ENCODE data around the gene TFCP2L1. TPM values are rescaled to one million over a fixed set of nuclear protein-coding genes. Genes with fewer than 3 reads are reported as not detected.
"Not testable (repeated sequence)": the region's sequence is repeated elsewhere in the genome, so short reads cannot be mapped to it uniquely, and the experiment has no call there.

The TFCP2L1 gene
- total RNA-seq, 1 donor from 2014 or later = 0.30 TPM

GRCh38 chr2:121273116-121273515 lies 11.9 kb downstream of the TFCP2L1 start:
- ATAC-seq (no peak), DNase-seq (ENCODE audit: low spot score) (no peak)

DNA sequence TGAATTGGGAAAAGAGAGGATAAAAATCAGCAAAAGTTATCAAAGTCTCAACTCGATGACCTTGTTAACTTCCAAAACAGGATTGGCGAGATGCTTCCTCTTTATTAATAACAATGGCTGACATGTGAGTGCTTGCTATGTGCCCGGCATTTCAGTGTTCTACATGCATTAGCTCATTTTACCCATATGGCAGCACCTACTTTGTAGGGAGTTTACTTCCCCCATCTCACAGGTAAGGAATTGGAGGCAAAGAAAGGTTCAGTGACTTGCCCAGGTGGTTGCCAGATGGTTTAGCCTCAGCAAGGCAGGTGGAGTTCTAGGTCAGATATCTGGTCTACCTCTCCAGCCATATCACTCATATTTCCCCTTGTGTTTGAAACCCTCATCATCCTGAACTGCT lies 12.4 kb downstream of the TFCP2L1 start:
- ATAC-seq (no peak), DNase-seq (ENCODE audit: low spot score) (no peak)

- not testable (repeated sequence) for DNase-seq (ENCODE audit: low spot score); ATAC-seq
Observed at GRCh38 chr2:121269436-121269835, 15.6 kb downstream of the TFCP2L1 start.

DNA sequence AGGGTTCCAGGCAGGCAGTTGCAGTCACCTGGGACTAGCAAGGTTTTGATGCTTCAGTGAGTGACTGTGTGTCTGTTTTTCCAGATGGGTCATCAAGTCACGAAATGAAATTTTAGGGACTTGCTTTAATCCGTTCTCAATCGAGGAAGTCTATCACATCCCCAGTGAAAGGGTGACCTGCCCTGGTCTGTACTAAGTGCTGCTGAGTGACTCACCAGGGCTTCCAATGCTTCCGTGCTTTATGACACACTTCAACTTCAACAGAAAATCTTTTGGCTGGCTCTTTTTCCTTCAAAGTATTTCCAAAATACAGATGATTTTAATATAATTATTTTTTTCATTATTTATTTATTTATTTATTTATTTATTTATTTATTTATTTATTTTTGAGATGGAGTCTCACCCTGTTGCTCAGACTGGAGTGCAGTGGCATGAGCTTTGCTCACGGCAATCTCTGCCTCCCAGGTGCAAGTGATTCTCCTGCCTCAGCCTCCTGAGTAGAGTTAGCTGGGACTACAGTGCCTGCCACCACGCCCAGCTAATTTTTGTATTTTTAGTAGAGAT lies 18.4 kb downstream of the TFCP2L1 start:
- ATAC-seq (no peak), DNase-seq (ENCODE audit: low spot score) (no peak)

- DNase-seq (ENCODE audit: low spot score) = no peak
- ATAC-seq = no peak
Observed at GRCh38 chr2:121263996-121264715, 20.8 kb downstream of the TFCP2L1 start.

DNA sequence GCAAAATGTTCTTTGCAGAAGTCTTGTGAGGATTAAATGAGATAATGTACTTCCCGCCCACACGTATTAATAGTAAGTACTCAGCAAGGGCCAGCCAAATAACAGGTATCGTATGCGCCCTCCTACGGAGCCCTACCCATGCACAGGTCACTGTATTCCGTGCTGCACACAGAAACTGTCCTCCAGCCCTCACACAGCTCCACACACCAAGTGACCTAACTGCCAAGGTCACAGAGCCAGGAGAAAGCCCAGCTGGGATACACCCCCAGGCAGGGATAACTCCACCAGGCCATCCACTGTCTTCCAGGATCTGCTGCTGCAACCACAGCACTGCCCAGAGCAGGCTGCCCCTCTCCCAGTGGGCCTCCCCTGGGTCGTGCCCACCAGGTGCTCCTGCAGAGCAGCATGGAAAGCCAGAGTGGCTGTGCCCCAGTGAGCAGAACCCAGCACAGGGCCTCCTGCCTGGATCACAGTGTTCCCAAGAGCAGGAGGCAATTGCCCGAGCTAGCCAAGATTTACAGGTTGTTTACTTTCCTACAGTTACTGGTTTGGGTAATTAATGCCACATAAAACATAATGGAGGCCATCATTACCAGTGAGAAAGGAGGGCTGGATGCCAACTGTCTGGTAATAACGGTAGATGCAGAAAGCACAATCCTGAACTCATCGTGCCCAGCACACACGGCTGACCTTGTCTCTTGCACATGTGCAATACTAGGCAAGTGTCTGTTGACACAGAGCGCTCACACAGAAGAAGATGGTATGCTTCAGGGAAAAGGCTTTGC lies 24.4 kb downstream of the TFCP2L1 start:
- DNase-seq (ENCODE audit: low spot score) (no peak), ATAC-seq (no peak)

DNA sequence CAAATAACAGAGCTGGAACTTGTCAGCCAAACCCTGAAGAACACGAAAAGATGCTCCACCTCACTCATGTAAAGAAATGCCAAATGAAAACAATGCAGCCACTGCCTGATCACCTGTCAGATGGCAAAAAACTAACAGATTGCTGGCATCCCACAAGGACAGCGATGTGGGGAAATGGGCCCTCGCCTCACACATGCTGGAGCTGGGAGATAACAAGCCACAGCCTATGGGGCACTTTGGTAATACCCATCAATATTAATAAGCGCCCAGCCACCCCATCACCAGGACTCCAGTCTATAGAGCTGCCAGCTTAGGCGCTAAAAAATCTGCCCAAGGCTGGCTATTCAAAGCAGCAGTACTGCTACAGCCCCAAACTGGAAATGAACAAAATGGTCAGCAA lies 27.0 kb downstream of the TFCP2L1 start:
- DNase-seq (ENCODE audit: low spot score) = no peak
- ATAC-seq = no peak

GRCh38 chr2:121257480-121257840 lies 27.5 kb downstream of the TFCP2L1 start:
- no peak for DNase-seq (ENCODE audit: low spot score)
- ATAC-seq = no peak

- ATAC-seq = no peak
- no peak for DNase-seq (ENCODE audit: low spot score)
Observed at GRCh38 chr2:121256720-121257479, 28.1 kb downstream of the TFCP2L1 start.

- DNase-seq (ENCODE audit: low spot score) = no peak
Observed at GRCh38 chr2:121255358-121255757, 29.6 kb downstream of the TFCP2L1 start.

GRCh38 chr2:121254748-121255147 lies 30.3 kb downstream of the TFCP2L1 start:
- DNase-seq (ENCODE audit: low spot score) (no peak), ATAC-seq (no peak)

More at GRCh38 chr2:121255358-121255757, 29.6 kb downstream of the TFCP2L1 start:
- no peak for ATAC-seq

DNA sequence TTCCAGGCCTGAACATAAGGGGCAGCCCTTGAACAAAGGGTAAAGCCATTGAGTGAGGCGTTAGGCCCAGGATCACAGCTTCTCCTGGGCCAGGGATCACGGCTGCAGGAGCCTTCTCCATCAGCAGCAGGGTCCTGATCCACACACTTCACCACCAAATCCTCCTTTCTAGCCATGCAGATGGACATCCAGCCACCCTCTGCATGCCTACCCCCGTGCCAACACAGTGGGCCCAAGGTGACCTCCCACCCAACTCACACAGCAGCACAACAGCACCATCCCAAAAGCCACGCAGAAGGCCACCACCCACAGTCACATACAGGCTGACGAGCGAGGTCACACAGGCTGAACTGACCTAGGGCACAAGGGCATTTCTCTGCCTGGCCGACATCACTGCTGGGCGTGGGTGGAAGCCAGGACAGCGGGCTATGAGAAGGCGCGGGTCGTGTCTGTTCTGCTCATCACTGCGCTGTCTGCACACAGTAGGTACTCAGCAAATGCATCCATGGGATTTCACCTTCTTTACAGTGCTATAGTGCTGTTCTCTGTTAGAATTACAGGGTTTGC lies 31.2 kb downstream of the TFCP2L1 start:
- DNase-seq (ENCODE audit: low spot score) = no peak
- ATAC-seq = no peak

DNA sequence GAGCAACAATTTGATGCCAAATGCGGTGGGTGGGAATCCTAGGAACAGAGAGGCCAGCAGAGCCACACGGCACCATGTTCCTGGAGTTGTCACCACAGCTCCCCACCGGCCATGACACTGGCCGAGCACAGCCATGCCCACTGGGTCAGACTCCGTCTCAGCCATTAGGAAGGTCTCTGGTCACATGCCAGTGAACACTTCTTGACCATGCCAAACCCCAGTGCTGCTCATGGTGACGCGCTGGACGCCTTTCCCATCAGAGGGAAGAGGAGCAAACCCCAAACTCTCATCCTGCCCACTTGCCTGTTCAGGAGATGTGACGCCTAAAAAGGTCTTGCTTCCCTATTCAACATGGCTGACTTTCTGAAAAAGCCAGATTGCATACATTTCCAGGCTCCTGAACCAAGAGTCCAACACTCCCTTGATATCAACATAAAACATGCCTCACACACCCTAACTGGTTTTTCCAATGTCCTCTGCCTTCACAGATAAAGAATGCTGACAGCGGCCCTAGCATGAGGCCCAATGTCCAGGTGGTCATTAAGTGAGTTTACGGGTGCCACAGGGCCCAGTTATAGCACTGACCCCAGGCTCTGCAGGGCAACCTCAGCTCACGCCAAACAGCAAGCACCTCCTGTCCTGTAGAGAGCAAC lies 31.9 kb downstream of the TFCP2L1 start:
- DNase-seq (ENCODE audit: low spot score) = no peak
- no peak for ATAC-seq

DNA sequence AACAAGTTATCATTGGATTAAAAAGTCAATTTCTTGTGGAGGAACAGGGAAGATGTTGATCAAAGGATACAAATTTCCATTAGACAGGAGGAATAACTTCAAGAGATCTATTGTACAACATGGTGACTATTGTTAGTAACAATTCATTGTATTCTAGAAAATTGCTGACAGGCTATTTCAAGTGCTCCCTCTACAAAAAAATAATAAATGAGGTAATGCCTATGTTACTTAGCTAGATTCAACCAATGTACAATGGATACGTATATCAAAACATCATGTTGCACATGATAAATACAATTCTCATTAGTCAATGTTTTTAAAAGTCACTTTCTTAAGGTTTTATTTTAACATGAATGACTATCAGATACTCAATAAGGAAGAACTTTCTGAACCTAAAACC lies 33.5 kb downstream of the TFCP2L1 start:
- no peak for DNase-seq (ENCODE audit: low spot score)
- ATAC-seq = no peak

DNA sequence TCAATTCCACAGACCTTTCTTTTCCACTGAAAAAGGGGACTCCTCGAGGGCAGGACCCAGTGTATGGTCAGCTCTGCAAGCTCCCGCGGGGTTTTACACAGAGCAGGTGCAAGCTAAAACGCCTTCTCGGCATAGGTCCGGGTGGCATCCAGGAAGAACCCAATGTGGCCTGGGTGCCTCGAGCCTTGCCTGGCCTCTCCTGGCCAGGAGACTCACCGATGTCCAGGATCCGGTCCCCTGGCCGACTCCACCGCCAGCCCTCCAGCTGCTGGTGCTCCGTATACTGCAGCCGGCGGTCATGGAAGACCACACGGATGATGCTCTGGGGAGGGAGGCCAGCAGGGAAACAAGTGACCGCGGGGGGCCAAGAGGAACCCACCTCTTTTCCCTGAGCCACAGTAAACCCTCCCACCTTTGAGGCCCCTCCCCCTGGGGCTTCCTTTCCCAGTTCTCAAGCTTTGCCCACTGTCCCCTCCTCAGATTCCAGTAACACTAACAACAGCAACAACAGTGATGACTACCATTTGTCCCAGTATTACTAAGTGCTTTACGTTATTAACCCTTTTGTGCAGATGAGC lies 36.1 kb downstream of the TFCP2L1 start:
- no peak for ATAC-seq
- DNase-seq (ENCODE audit: low spot score) = no peak

DNA sequence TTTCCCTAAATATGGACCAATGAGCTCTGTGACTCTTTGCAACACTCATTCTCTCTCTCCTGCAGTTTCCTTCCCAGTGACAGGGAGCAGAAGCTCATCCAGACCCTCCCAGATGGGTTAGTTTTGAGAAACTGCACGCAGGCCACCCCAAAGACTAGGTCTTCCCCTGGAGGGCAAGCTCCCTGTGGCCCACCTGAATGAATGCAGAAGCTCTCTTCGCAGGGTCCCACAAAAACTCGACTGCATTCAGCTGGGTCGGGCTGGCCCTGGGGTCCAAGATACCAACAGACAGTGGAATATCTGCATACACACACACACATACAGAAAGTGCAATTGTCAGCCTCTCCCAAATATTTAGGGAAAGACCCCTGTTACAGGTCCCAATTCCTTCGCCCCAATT lies 37.0 kb downstream of the TFCP2L1 start:
- DNase-seq (ENCODE audit: low spot score) (no peak), ATAC-seq (no peak)

DNA sequence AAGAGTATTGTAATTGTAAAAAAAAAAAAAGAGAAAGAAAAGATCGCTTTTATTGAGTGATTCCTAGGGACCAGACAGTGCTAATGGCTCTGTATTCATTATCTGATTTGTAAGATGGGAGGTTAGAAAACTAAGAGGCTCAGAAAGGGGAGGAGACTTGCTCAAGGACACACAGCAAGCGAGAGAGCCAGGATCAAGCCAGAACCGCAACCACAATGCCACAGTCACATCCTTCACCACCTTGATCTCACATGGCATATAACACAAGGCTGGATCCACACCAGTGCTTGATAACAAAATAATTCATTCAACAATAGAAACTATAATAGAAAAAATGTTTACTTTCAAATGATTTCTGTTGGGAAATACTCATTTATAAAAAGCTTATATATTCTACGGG lies 37.5 kb downstream of the TFCP2L1 start:
- DNase-seq (ENCODE audit: low spot score) = no peak

GRCh38 chr2:121246704-121247255 lies 38.2 kb downstream of the TFCP2L1 start:
- ATAC-seq = no peak
- DNase-seq (ENCODE audit: low spot score) = no peak

More for the DNA sequence above, 37.5 kb downstream of the TFCP2L1 start:
- ATAC-seq = no peak

DNA sequence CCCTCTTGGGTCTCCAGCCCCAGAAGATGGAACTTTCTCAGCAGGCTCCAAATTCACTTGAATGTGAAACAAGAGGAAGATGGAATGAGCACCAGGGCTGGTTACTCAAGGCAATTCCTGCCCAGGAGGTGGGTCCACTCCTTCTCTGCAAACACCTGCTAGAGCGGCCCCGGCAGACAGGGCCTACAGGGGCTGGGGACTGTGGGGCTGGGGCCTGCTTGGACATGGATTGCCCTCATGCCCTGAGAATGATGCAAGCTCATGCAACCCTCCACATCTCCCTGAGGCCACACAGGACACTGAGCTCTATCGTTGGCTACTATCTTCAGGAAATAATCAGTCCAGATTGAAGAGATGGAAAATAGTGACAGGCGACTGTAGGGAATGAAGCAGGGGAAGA lies 39.1 kb downstream of the TFCP2L1 start:
- no peak for DNase-seq (ENCODE audit: low spot score)
- no peak for ATAC-seq
